ENCODE measurements around the gene PCYT2. TPM values are rescaled to one million over a fixed set of nuclear protein-coding genes. Genes with fewer than 3 reads are reported as not detected.

PCYT2 gene
- total RNA-seq, 1 donor from 2014 or later: 44.1 TPM

GRCh38 chr17:81903415-81903831, 7.8 kb downstream of the PCYT2 start:
- peaks cover 5% of the 10 kb centered on the region for H3K4me1 Mint-ChIP-seq
- peaks cover 37% of the 10 kb centered on the region for H3K36me3 Mint-ChIP-seq (ENCODE audit: low read depth)
- DNase-seq: no peak
- no peak for TF ChIP-seq CTCF (IDR thresholded peaks at IDR 0.05)
- ATAC-seq (ENCODE audit: low read depth): no peak
- no peak overlapping the region for H3K4me3 Mint-ChIP-seq
- ChIA-PET POLR2A (interaction anchor here (0.6 to 1.4 kb wide), 2 partner anchors 24 to 70 kb away, joined by 3 read pairs; partner anchors contain the start of genes MAFG and MCRIP1), CTCF (no interaction called here)
- no peak overlapping the region for H3K27ac Mint-ChIP-seq
- peaks cover 10% of the 10 kb centered on the region for H3K27me3 Mint-ChIP-seq
- H3K9me3 Mint-ChIP-seq: no peaks in the 10 kb centered on the region
- intact Hi-C loops (cut with micrococcal nuclease): no loop called here

DNA sequence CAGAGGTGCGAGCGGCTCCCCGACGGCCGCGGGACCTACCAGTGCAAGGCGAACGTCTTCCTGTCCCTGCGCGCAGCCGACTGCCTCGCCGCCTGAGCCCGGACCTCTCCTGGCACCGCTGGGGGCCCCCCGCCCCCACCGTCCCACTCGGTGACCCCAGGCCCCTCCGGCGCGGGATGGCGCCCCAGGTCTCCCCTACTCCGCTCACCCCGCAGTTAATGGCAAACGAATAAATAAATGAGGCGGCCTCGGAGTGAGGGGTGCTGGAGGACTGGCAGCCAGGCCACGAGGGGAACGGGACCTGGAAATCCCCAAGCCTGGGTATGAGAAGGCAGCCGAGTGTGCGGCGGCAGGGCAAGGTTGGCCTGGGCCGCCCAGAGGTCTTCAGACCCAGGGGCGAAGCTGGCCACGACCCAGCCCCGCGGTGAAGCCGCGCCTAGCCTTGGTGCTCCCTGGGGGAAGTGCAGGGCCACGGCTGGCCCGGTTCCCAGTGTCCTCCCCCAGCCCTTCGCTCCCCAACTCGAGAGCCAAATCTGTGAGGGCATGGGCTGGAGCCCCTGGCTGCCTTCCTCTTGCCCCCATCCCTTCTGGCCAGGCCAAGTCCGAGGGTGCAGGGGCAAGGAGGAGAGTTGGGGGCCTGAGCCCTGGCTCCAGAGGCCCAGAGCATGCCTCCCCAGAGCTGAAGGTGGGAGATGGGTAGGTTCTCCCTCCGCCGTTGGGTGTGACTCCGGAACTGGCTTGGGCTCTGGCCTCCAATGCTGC, 8.4 kb downstream of the PCYT2 start:
- Mint-ChIP-seq H3K27me3 (peaks cover 10% of the 10 kb centered on the region), H3K36me3 (ENCODE audit: low read depth) (peaks cover 37% of the 10 kb centered on the region), H3K27ac (no peak overlapping the region), H3K9me3 (no peaks in the 10 kb centered on the region), H3K4me3 (no peak overlapping the region), H3K4me1 (peaks cover 5% of the 10 kb centered on the region)
- ATAC-seq (ENCODE audit: low read depth) (peak; percentile 26), DNase-seq (no peak)
- TF ChIP-seq CTCF (IDR thresholded peaks at IDR 0.05): no peak
- POLR2A ChIA-PET: interaction anchor here (0.6 to 1.4 kb wide), 2 partner anchors 25 to 70 kb away, joined by 3 read pairs; partner anchors contain the start of genes MAFG and MCRIP1
- intact Hi-C loops (cut with micrococcal nuclease): no loop called here
- CTCF ChIA-PET: no interaction called here

DNA sequence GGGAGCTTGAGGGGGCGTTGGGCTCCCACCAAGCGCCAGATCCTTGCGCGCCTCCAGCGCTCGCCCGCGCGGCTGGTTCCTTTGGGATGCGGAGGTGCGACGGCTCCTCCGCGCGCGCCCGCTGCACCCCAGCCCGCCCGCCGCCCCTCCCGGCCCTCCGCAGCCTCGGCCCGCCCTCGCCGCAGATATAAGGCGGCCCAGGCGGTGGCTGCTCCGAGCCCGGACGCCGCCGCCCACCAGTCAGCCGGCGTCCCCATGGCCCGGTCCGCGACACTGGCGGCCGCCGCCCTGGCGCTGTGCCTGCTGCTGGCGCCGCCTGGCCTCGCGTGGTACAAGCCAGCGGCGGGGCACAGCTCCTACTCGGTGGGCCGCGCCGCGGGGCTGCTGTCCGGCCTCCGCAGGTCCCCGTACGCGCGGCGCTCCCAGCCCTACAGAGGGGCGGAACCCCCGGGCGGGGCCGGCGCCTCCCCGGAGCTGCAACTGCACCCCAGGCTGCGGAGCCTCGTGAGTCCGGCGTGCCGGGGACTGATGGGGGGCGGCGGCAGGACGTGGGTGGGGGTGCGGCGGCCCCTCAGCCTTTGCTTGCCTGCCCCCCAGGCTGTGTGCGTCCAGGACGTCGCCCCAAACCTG, 9.1 kb downstream of the PCYT2 start, which contains the start of gene NPB:
TSS of gene NPB (plus strand) at position 216 of the 630 bp plus-strand sequence. CDS start at position 256, 40 bp downstream.
- intact Hi-C loops (cut with micrococcal nuclease): no loop called here
- ATAC-seq (ENCODE audit: low read depth) (peak; percentile 38), DNase-seq (no peak)
- peaks cover 10% of the 10 kb centered on the region for H3K27me3 Mint-ChIP-seq
- H3K36me3 Mint-ChIP-seq (ENCODE audit: low read depth): peaks cover 40% of the 10 kb centered on the region
- no peak for TF ChIP-seq CTCF (IDR thresholded peaks at IDR 0.05)
- ChIA-PET CTCF (no interaction called here), POLR2A (interaction anchor here (1.4 kb wide), 1 partner anchor 26 kb away, joined by 3 read pairs; the partner anchor contains the start of gene MAFG)
- H3K4me3 Mint-ChIP-seq: no peak within 1 kb of the TSS
- H3K4me1 Mint-ChIP-seq: peaks cover 5% of the 10 kb centered on the region
- H3K9me3 Mint-ChIP-seq: no peaks in the 10 kb centered on the region
- no peak within 1 kb of the TSS for H3K27ac Mint-ChIP-seq

- intact Hi-C loops (cut with micrococcal nuclease): no loop called here
- ChIA-PET CTCF (no interaction called here), POLR2A (no interaction called here)
- Mint-ChIP-seq H3K27ac (no peak overlapping the region), H3K9me3 (no peaks in the 10 kb centered on the region), H3K4me3 (no peak overlapping the region), H3K36me3 (ENCODE audit: low read depth) (peaks cover 40% of the 10 kb centered on the region), H3K4me1 (peaks cover 5% of the 10 kb centered on the region), H3K27me3 (peaks cover 10% of the 10 kb centered on the region)
- no peak for DNase-seq
- peak; percentile 12 for ATAC-seq (ENCODE audit: low read depth)
- no peak for TF ChIP-seq CTCF (IDR thresholded peaks at IDR 0.05)
Measured at GRCh38 chr17:81901167-81902022, 9.8 kb downstream of the PCYT2 start.

All from activated B cell treated with CpG ODN at 0.5 μM for 24 hours (primary cell).